Adrenal gland (tissue), 12 donors: Measurements from ENCODE around the gene ABL1. TPM values are rescaled to one million over a fixed set of nuclear protein-coding genes. Genes with fewer than 3 reads are reported as not detected.

ENCODE experiments used
- DNase-seq, 7 donors: peaks; one replicate each; pipeline ENCODE4 v3.0.0-alpha.2; 2019 to 2020
- H3K27ac ChIP-seq, 5 donors: fragments of 200-600 bp; sonication (generic) in 4 of 5; 1 replicate in 3 of 5; 2 replicates in 2 of 5; pipeline versions ENCODE4 v1.5.1 to v1.8.0; 2016 to 2020; ENCODE audit warnings: mild to moderate bottlenecking in 1 of 5
- H3K27me3 ChIP-seq: fragments of 200-600 bp; 2 replicates; pipeline ENCODE4 v1.8.0; 2021
- H3K36me3 ChIP-seq, 2 donors: fragments of 200-600 bp; replicated peaks in 1 of 2; 1 replicate in 1 of 2; 2 replicates in 1 of 2; pipeline versions ENCODE4 v1.5.1 to v1.8.0; 2018 to 2022
- H3K4me1 ChIP-seq, 2 donors: fragments of 200-600 bp; replicated peaks in 1 of 2; 1 replicate in 1 of 2; 2 replicates in 1 of 2; pipeline versions ENCODE4 v1.5.1 to v1.8.0; 2018 to 2021
- H3K4me3 ChIP-seq, 4 donors: fragments of 200-600 bp; sonication (generic) in 3 of 4; one replicate each; pipeline ENCODE4 v1.5.1; 2016 to 2018
- H3K9me3 ChIP-seq, 3 donors: fragments of 200-600 bp; sonication (generic) in 1 of 3; replicated peaks in 1 of 3; 1 replicate in 2 of 3; 2 replicates in 1 of 3; pipeline versions ENCODE4 v1.5.1 to v1.8.0; 2016 to 2021
- CTCF ChIP-seq, 6 experiments: fragments of 450-650 bp in 4 of 6; fragments of 200-600 bp in 2 of 6; sonication (generic) in 1 of 6; IDR thresholded peaks; 1 replicate in 5 of 6; 2 replicates in 1 of 6; pipeline versions ENCODE4 v1.5.1 to v1.8.0; 2016 to 2021; ENCODE audit warnings: antibody characterized with exemption in 6 of 6, mild to moderate bottlenecking in 2 of 6, moderate library complexity in 1 of 6
- POLR2A ChIP-seq, 2 donors: fragments of 450-650 bp; IDR thresholded peaks; one replicate each; pipeline ENCODE4 v1.6.1; 2017; ENCODE audit warnings: antibody characterized with exemption in 2 of 2, mild to moderate bottlenecking in 2 of 2, moderate library complexity in 1 of 2
- WGBS, 4 donors: extraction: QIAGEN DNeasy Blood & Tissue Kit in 2 of 4; methylation state at CpG; one replicate each; pipeline versions ENCODE4 v1.1.5 to v1.1.7; 2013 to 2017; 5-methylcytosine and 5-hydroxymethylcytosine counted together
- intact Hi-C, 2 donors: fragments of 100-400 bp; cut with DNase I; formaldehyde crosslinking; loops; one replicate each; pipeline versions ENCODE4 v1.14.1 to v1.15.0; 2022 to 2023
- polyA plus RNA-seq, 3 donors: library from polyadenylated mRNA; stranded (reverse); fragments of 200-250 nt in 2 of 3; fragments of 350-450 nt in 1 of 3; fragmentation: Illumina TruSeq in 1 of 3; extraction: RNeasy Lipid Tissue Mini Kit (QIAGEN cat#74804) in 1 of 3; gene quantifications; one replicate each; pipeline ENCODE4 v1.2.3, GENCODE V29; 2013 to 2014
- total RNA-seq, 9 donors: library from RNA; depleted of rRNA in 4 of 9; stranded (reverse); fragments of >200 nt in 4 of 9; fragments of 120-200 nt in 1 of 9; fragmentation: NEBNext Ultra II Directional in 1 of 9; extraction: Animal tissue kit (Norgen Biotek cat#: 25700) in 1 of 9; gene quantifications; one replicate each; pipeline versions ENCODE4 v1.1.0 to v1.2.4, GENCODE V29; 2013 to 2023
- donor health status: healthy with polysubstance abuse.
- donor health status: Bipolar disorder and iron deficiency.
- donor health status: DM: yes; HTN: yes; CAD: no.
- donor health status: DM: no; HTN: no; CAD: no.
- donor health status: DM: no; HTN: no; CAD: no.
- donor health status: DM: yes; HTN: yes; CAD: no.

The ABL1 gene
- total and polyA plus RNA-seq, 12 donors: 27.2 to 83.2 (median 45.7) TPM

DNA sequence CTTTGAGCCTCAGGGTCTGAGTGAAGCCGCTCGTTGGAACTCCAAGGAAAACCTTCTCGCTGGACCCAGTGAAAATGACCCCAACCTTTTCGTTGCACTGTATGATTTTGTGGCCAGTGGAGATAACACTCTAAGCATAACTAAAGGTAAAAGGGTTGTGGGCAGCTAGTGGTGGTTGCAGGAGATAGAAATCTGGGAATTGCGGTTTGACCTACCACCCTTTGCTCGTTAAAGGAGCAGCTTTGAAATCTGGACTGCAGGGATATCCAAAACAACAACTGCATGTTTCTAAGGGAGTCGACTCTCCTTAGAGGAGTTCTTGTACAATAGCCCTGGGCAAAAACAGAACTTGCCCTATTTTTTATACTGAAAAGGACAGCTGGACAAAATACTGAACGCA, 19.0 kb downstream of the ABL1 start:
- peaks cover 0 to 7% of the 10 kb centered on the region in 2 donors for H3K4me1 ChIP-seq
- H3K9me3 ChIP-seq: no peaks in the 10 kb centered on the region
- H3K27me3 ChIP-seq: no peaks in the 10 kb centered on the region
- TF ChIP-seq CTCF (IDR thresholded peaks at IDR 0.05): no peak
- no peak for TF ChIP-seq POLR2A (IDR thresholded peaks at IDR 0.05)
- WGBS, 4 donors: 85 to 91% (median 87%) methylated on average over 8 of the region's 8 CpGs
- H3K27ac ChIP-seq: no peak overlapping the region
- peak in 1 of 7 donors; percentile 9 for DNase-seq
- H3K36me3 ChIP-seq: peaks cover 0 to 24% of the 10 kb centered on the region in 2 donors
- intact Hi-C loops: no loop called here
- H3K4me3 ChIP-seq: no peak overlapping the region

DNA sequence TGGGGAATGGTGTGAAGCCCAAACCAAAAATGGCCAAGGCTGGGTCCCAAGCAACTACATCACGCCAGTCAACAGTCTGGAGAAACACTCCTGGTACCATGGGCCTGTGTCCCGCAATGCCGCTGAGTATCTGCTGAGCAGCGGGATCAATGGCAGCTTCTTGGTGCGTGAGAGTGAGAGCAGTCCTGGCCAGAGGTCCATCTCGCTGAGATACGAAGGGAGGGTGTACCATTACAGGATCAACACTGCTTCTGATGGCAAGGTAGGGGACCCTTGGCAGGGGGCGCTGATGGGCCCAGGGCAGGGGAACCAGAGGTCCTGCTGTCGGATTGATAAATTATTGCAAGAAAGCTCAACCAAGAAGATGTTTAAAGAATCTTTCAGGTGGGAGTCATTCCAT, 19.8 kb downstream of the ABL1 start:
- H3K9me3 ChIP-seq: no peaks in the 10 kb centered on the region
- H3K27me3 ChIP-seq: no peaks in the 10 kb centered on the region
- peak in 1 of 7 donors; percentile 48 for DNase-seq
- H3K27ac ChIP-seq: no peak overlapping the region
- H3K36me3 ChIP-seq: peaks cover 0 to 24% of the 10 kb centered on the region in 2 donors
- intact Hi-C loops: no loop called here
- 91 to 96% (median 94%) methylated on average over 9 of the region's 9 CpGs for WGBS, 4 donors
- TF ChIP-seq CTCF (IDR thresholded peaks at IDR 0.05) (no peak), POLR2A (IDR thresholded peaks at IDR 0.05) (no peak)
- peaks cover 0 to 7% of the 10 kb centered on the region in 2 donors for H3K4me1 ChIP-seq
- H3K4me3 ChIP-seq: no peak overlapping the region

DNA sequence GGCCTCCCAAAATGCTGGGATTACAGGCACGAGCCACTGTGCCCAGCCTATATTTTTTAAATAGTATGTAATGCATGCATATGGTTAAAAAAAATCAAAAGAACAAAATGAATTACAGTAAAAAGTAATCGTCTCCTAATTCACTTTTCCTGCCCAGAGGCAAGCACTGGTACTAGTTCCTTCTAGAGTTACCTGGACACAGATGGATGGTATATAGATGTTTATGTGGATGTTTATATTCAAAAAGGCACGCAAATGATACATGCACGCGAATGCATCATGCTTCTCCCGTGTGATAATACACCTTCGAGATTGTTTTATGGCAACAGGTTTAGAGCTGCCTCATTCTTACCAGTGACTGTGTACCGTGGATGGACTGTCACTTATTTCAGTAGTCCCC, 21.4 kb downstream of the ABL1 start:
- H3K36me3 ChIP-seq: peaks cover 0 to 24% of the 10 kb centered on the region in 2 donors
- peak in 1 of 7 donors; percentile 34 for DNase-seq
- no peak overlapping the region for H3K27ac ChIP-seq
- TF ChIP-seq POLR2A (IDR thresholded peaks at IDR 0.05) (no peak), CTCF (IDR thresholded peaks at IDR 0.05) (no peak)
- WGBS, 4 donors: 82 to 90% (median 87%) methylated on average over 8 of the region's 8 CpGs
- H3K27me3 ChIP-seq: no peaks in the 10 kb centered on the region
- H3K4me3 ChIP-seq: no peak overlapping the region
- peaks cover 0 to 12% of the 10 kb centered on the region in 2 donors for H3K4me1 ChIP-seq
- no peaks in the 10 kb centered on the region for H3K9me3 ChIP-seq
- intact Hi-C loops: no loop called here

- intact Hi-C loops: no loop called here
- 72 to 77% (median 75%) methylated on average over 13 to 22 of the region's 22 CpGs for WGBS, 4 donors
- Histone ChIP-seq H3K36me3 (peaks cover 0 to 31% of the 10 kb centered on the region in 2 donors), H3K4me3 (no peak overlapping the region), H3K4me1 (peaks cover 0 to 15% of the 10 kb centered on the region in 2 donors), H3K9me3 (no peaks in the 10 kb centered on the region), H3K27ac (peak overlapping the region in 2 of 5 donors; percentile 3 to 24), H3K27me3 (no peaks in the 10 kb centered on the region)
- no peak for TF ChIP-seq CTCF (IDR thresholded peaks at IDR 0.05)
- no peak for TF ChIP-seq POLR2A (IDR thresholded peaks at IDR 0.05)
- DNase-seq: peak in 2 of 7 donors; percentile 42 to 57
These were observed 23.0 kb downstream of the ABL1 start for GRCh38 chr9:130857864-130858738.
